D341Med (cell line): ENCODE measurements around the gene MS4A14.
"Not testable (repeated sequence)": the region's sequence is repeated elsewhere in the genome, so short reads cannot be mapped to it uniquely, and the experiment has no call there.

Experiments
- DNase-seq: peaks from one replicate; pipeline ENCODE4 v3.0.0; 2012; ENCODE audit warnings: low spot score

MS4A14 gene

GRCh38 chr11:60390419-60390818 lies 5.8 kb upstream of the MS4A14 start:
- DNase-seq: no peak

GRCh38 chr11:60392361-60392760 lies 3.9 kb upstream of the MS4A14 start:
- DNase-seq: no peak

- no peak for DNase-seq
Measured at GRCh38 chr11:60393016-60393415, 3.2 kb upstream of the MS4A14 start.

- DNase-seq: no peak
Measured at GRCh38 chr11:60394666-60395380, 1.4 kb upstream of the MS4A14 start.

GRCh38 chr11:60396799-60397198 lies 540 bp downstream of the MS4A14 start:
- no peak for DNase-seq

GRCh38 chr11:60420015-60420414 lies 23.8 kb downstream of the MS4A14 start:
- DNase-seq: no peak

- no peak for DNase-seq
Measured at GRCh38 chr11:60422609-60423008, 26.4 kb downstream of the MS4A14 start.

GRCh38 chr11:60428517-60428916 lies 32.3 kb downstream of the MS4A14 start:
- DNase-seq: no peak

- DNase-seq: no peak
Measured at GRCh38 chr11:60429272-60429671, 33.0 kb downstream of the MS4A14 start, which contains the start of gene MS4A5. MS4A5 (plus strand) TSS chr11:60429572; CDS start chr11:60429675, 103 bp downstream.

- no peak for DNase-seq
Measured at GRCh38 chr11:60431251-60431650, 35.0 kb downstream of the MS4A14 start.

GRCh38 chr11:60433401-60433800 lies 37.1 kb downstream of the MS4A14 start:
- DNase-seq: no peak

GRCh38 chr11:60447070-60447469 lies 50.8 kb downstream of the MS4A14 start:
- DNase-seq: no peak

- no peak for DNase-seq
Measured at GRCh38 chr11:60447846-60448245, 51.6 kb downstream of the MS4A14 start.

GRCh38 chr11:60451185-60451584 lies 54.9 kb downstream of the MS4A14 start:
- DNase-seq: not testable (repeated sequence)

- no peak for DNase-seq
Measured at GRCh38 chr11:60454212-60454611, 58.0 kb downstream of the MS4A14 start.

- no peak for DNase-seq
Measured at GRCh38 chr11:60455531-60456042, 59.3 kb downstream of the MS4A14 start, which contains the start of gene MS4A1. MS4A1 (plus strand) TSS chr11:60455847; CDS start chr11:60462375, 6,528 bp downstream.

GRCh38 chr11:60457576-60457975 lies 61.3 kb downstream of the MS4A14 start:
- no peak for DNase-seq

GRCh38 chr11:60459345-60459744 lies 63.1 kb downstream of the MS4A14 start:
- DNase-seq: no peak
